GM19193 (cell line): Measurements from ENCODE around the gene SH3D19.

ENCODE experiments used
- POLR2A ChIP-seq: IDR thresholded peaks from 4 replicates; pipeline ENCODE4 v1.6.1; 2011; ENCODE audit not compliant: insufficient read depth, insufficient read length; ENCODE audit errors: extremely low read depth

The SH3D19 gene, protein sequence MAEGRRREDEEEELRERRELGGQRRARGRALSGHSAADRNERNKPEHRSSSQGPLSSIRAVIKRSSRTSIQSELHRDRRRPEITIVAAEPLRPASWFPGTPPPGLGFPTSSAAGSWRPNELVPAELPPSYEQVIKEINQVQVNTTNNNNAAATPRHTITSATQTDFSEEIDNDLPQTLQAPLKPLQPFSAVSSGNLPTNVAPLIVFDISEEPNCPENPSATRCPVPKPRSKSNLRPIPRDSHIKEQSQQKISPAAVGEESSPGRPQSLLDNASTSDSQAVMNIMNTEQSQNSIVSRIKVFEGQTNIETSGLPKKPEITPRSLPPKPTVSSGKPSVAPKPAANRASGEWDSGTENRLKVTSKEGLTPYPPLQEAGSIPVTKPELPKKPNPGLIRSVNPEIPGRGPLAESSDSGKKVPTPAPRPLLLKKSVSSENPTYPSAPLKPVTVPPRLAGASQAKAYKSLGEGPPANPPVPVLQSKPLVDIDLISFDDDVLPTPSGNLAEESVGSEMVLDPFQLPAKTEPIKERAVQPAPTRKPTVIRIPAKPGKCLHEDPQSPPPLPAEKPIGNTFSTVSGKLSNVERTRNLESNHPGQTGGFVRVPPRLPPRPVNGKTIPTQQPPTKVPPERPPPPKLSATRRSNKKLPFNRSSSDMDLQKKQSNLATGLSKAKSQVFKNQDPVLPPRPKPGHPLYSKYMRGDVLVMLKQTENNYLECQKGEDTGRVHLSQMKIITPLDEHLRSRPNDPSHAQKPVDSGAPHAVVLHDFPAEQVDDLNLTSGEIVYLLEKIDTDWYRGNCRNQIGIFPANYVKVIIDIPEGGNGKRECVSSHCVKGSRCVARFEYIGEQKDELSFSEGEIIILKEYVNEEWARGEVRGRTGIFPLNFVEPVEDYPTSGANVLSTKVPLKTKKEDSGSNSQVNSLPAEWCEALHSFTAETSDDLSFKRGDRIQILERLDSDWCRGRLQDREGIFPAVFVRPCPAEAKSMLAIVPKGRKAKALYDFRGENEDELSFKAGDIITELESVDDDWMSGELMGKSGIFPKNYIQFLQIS

GRCh38 chr4:151325111-151325948 is at the start of gene SH3D19:
TSS of gene SH3D19 (minus strand) at chr4:151325605. CDS start at chr4:151325352, 253 bp downstream.
- TF ChIP-seq POLR2A: no peak

- TF ChIP-seq POLR2A: no peak
These were observed 37.2 kb upstream of the SH3D19 start for GRCh38 chr4:151362404-151363164.

- no peak for TF ChIP-seq POLR2A
These were observed 36.6 kb upstream of the SH3D19 start for GRCh38 chr4:151361966-151362365.

- TF ChIP-seq POLR2A: no peak
These were observed 35.7 kb upstream of the SH3D19 start for GRCh38 chr4:151361126-151361525.

- TF ChIP-seq POLR2A: no peak
These were observed 34.2 kb upstream of the SH3D19 start for GRCh38 chr4:151359576-151359975.

- no peak for TF ChIP-seq POLR2A
These were observed 32.9 kb upstream of the SH3D19 start for GRCh38 chr4:151358266-151358665.

DNA sequence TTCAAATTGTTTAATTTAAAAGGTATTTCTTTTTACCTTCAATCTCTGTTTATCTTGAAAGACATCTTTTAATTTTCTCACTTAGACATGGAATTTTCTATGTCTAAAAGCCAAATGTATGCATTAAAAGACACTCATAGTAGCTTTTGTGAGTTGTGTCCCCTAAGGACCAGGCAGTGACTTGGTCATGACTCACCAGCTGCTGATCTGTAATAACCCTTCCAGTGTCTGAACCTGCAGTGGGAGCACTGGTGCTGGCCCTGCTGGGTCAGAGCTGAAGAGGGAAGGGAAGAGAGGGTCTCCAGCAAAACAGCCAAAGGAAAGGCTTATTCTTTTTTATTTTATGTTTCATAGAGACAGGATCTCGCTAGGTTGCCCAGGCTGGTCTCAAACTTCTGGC is 31.1 kb upstream of the SH3D19 start:
- TF ChIP-seq POLR2A: no peak

DNA sequence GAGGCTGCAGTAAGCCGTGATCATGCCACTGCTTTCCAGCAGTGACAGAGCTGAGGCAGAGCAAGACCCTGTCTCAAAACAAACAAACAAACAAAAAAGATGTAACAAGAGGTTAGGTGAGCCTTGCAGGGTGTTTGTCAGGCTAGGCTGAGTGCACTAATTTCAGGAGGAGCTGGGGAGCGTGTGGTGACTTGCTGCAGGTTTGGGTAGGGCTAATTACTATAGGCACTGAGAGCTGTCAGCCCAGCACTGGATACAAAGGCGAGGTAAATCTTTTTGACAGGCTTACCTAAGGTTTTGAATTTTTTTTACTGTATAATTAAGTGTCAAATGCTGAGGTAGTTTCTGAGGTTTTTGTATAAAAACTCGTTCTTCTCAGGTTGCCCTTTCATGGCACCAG is 29.8 kb upstream of the SH3D19 start:
- TF ChIP-seq POLR2A: no peak

GRCh38 chr4:151347490-151348235 is 22.3 kb upstream of the SH3D19 start:
- no peak for TF ChIP-seq POLR2A

GRCh38 chr4:151344948-151345347 is 19.5 kb upstream of the SH3D19 start:
- no peak for TF ChIP-seq POLR2A

DNA sequence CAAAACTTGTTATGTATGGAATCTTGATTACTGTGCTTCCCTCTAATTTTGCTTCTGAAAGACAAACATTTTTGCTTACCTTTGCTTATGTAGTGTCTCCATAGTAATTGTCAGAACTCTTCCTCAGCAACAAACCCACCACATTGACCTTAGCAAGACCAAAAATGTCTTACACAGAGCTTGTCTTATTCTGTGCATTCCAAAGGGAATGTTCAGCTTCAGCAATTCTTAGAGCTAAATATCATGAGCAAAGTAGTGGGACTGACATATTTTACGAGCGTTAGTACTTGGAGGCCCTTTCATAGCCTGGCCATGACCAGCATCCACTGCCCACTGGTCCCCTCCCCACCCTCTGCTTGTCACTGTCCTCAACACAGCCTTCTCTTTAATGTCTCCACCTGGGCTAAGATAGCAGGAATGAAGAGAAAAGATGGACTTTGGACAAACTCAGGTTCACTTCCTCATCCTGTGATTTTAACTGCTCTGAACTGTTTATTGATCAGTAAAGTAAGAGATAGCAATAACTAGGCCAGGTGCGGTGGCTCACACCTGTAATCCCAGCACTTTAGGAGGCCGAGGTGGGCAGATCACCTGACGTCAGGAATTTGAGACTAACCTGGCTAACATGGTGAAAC is 15.5 kb upstream of the SH3D19 start:
- no peak for TF ChIP-seq POLR2A

- TF ChIP-seq POLR2A: no peak
These were observed 14.1 kb upstream of the SH3D19 start for GRCh38 chr4:151339467-151339866.
